Embryonic facial prominence (tissue), 1 donor: ENCODE results near the gene UBE2N.

Source experiments
- DNase-seq: peaks from one replicate; pipeline ENCODE4 v3.0.0-alpha.2; 2016; ENCODE audit errors: extremely low spot score

UBE2N gene

GRCh38 chr12:93380480-93381121 lies 61.1 kb downstream of the UBE2N start:
- peak; percentile 63 for DNase-seq

- no peak for DNase-seq
Observed at GRCh38 chr12:93379981-93380361, 61.8 kb downstream of the UBE2N start.

GRCh38 chr12:93379326-93379980 lies 62.3 kb downstream of the UBE2N start:
- no peak for DNase-seq

GRCh38 chr12:93378998-93379325 lies 62.8 kb downstream of the UBE2N start:
- peak; percentile 43 for DNase-seq

GRCh38 chr12:93378196-93378997 lies 63.4 kb downstream of the UBE2N start:
- DNase-seq = peak; percentile 40

- peak; percentile 83 for DNase-seq
Observed at GRCh38 chr12:93377252-93378195, 64.2 kb downstream of the UBE2N start, which contains the start of gene NUDT4. Gene NUDT4, plus strand, starts transcription at chr12:93377925. Its CDS starts 398 bp downstream, at chr12:93378323.

GRCh38 chr12:93376436-93377251 lies 65.1 kb downstream of the UBE2N start:
- DNase-seq = no peak

GRCh38 chr12:93375906-93376305 lies 65.8 kb downstream of the UBE2N start:
- no peak for DNase-seq

- DNase-seq = no peak
Observed at GRCh38 chr12:93373961-93374656, 67.6 kb downstream of the UBE2N start.

- no peak for DNase-seq
Observed at GRCh38 chr12:93370947-93371346, 70.8 kb downstream of the UBE2N start.

GRCh38 chr12:93369505-93369904 lies 72.2 kb downstream of the UBE2N start:
- DNase-seq = no peak

- no peak for DNase-seq
Observed at GRCh38 chr12:93368766-93369165, 73.0 kb downstream of the UBE2N start.

GRCh38 chr12:93366422-93366821 lies 75.3 kb downstream of the UBE2N start:
- no peak for DNase-seq

- DNase-seq = no peak
Observed at GRCh38 chr12:93365616-93366405, 75.9 kb downstream of the UBE2N start.

- no peak for DNase-seq
Observed at GRCh38 chr12:93363841-93364297, 77.9 kb downstream of the UBE2N start.

- no peak for DNase-seq
Observed at GRCh38 chr12:93361151-93361919, 80.4 kb downstream of the UBE2N start.

- DNase-seq = no peak
Observed at GRCh38 chr12:93360688-93361087, 81.1 kb downstream of the UBE2N start.

GRCh38 chr12:93358821-93359220 lies 82.9 kb downstream of the UBE2N start:
- DNase-seq = no peak
